ENCODE results near the gene MX1. TPM values are rescaled to one million over a fixed set of nuclear protein-coding genes. Genes with fewer than 3 reads are reported as not detected.
"Not testable (repeated sequence)": the region's sequence is repeated elsewhere in the genome, so short reads cannot be mapped to it uniquely, and the experiment has no call there.

The MX1 gene
- total RNA-seq, 1 experiment from 2014 or later = 1.6 TPM

DNA sequence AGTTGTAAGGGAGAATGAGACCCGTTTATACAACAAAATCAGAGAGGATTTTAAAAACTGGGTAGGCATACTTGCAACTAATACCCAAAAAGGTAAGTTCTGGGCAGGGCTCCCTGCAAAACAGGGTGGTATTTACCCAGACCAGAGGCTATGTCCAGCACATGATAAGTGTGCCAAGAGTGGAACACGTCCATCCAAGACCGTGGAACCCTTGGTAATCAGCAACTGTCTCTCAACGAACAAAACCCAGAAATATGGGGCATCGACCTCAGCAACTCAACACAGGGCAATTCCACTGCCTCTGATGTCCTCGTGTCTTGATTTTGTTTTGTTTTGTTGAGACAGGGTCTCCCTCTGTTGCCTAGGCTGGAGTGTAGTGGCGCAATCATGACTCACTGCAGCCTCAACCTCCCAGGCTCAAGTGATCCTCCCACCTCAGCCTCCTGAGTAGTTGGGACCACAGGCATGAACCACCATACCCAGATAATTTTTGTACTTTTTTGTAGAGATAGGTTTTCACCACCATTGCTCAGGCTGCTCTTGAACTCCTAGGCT is 26.7 kb upstream of the MX1 start:
- no peaks in the 10 kb centered on the region for H3K27me3 ChIP-seq (ENCODE audit: control insufficient read depth, insufficient read depth, low read length)
- no peak for DNase-seq
- no peak overlapping the region for H3K4me3 ChIP-seq (ENCODE audit: insufficient read depth, low read depth, low read length)
- H3K36me3 ChIP-seq (replicated peaks; ENCODE audit: control insufficient read depth, insufficient read depth, low read length) = no peaks in the 10 kb centered on the region; the same call in 1 of the 2 replicates

GRCh38 chr21:41402231-41402630 is 23.8 kb upstream of the MX1 start:
- H3K36me3 ChIP-seq (replicated peaks; ENCODE audit: control insufficient read depth, insufficient read depth, low read length) = no peaks in the 10 kb centered on the region; the same call in 1 of the 2 replicates
- no peaks in the 10 kb centered on the region for H3K27me3 ChIP-seq (ENCODE audit: control insufficient read depth, insufficient read depth, low read length)
- no peak for DNase-seq
- no peak overlapping the region for H3K4me3 ChIP-seq (ENCODE audit: insufficient read depth, low read depth, low read length)

DNA sequence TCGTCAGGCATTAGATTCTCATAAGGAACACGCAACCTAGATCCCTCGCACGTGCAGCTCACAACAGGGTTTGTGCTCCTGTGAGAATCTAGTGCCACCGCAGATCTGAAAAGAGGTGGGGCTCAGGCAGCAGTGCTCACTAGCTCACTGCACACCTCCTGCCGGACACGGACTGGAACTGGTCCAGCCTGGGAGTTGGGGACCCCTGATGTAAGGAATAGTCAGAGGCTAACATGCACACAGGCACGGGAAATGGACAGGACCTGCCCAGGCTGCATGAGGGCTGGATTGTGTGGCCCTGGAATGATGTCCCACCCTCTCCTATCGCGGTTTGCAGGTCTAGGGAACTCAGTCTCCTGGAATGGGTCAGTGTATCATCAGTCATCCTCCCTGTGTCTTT is 23.2 kb upstream of the MX1 start:
- Histone ChIP-seq H3K27me3 (ENCODE audit: control insufficient read depth, insufficient read depth, low read length) (no peaks in the 10 kb centered on the region), H3K4me3 (ENCODE audit: insufficient read depth, low read depth, low read length) (no peak overlapping the region), H3K36me3 (replicated peaks; ENCODE audit: control insufficient read depth, insufficient read depth, low read length) (no peaks in the 10 kb centered on the region; the same call in 1 of the 2 replicates)
- DNase-seq = no peak

DNA sequence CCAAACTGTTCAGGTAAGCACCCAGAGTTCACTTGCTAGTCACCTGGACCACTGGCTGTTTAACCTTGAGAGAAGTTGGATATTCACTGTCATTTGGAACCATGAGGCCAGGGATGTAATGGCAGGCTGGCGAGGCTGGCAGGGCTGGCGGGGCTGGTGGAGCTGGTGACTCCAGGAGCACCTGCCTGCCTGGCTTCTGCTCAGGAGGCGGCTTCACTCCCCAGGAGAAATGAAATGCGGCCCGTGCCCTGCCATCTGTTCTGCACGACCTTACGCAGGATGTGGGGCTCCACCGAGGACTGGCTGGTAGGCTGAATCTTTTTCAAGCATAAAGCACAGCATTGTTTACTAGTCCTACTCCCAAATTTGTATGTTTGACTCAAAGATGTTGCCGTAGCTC is 22.7 kb upstream of the MX1 start:
- no peak for DNase-seq
- H3K36me3 ChIP-seq (replicated peaks; ENCODE audit: control insufficient read depth, insufficient read depth, low read length) = no peaks in the 10 kb centered on the region
- no peak overlapping the region for H3K4me3 ChIP-seq (ENCODE audit: insufficient read depth, low read depth, low read length)
- no peaks in the 10 kb centered on the region for H3K27me3 ChIP-seq (ENCODE audit: control insufficient read depth, insufficient read depth, low read length)

GRCh38 chr21:41403966-41404365 is 22.1 kb upstream of the MX1 start:
- no peaks in the 10 kb centered on the region for H3K27me3 ChIP-seq (ENCODE audit: control insufficient read depth, insufficient read depth, low read length)
- DNase-seq = no peak
- H3K4me3 ChIP-seq (ENCODE audit: insufficient read depth, low read depth, low read length) = no peak overlapping the region
- no peaks in the 10 kb centered on the region for H3K36me3 ChIP-seq (replicated peaks; ENCODE audit: control insufficient read depth, insufficient read depth, low read length)

DNA sequence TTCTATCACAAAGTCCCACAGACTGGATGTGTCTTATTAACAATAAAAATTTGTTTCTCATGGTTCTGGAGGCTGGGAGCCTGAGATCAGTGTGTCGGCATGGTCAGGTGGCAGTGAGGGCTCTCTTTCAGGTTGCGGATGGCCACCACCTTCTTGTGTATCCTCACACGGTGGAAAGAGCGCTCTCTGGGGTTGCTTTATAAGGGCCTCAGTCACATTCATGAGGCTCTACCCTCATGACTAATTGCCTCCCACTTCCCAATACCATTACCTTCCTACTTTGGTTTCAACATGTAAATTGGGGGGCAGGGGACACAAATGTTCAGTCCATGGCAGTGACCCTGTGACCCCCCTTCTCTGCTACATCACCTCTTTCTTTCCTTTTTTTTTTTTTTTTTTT is 20.7 kb upstream of the MX1 start:
- Histone ChIP-seq H3K4me3 (ENCODE audit: insufficient read depth, low read depth, low read length) (no peak overlapping the region), H3K27me3 (ENCODE audit: control insufficient read depth, insufficient read depth, low read length) (no peaks in the 10 kb centered on the region), H3K36me3 (replicated peaks; ENCODE audit: control insufficient read depth, insufficient read depth, low read length) (no peaks in the 10 kb centered on the region)
- DNase-seq = no peak

DNA sequence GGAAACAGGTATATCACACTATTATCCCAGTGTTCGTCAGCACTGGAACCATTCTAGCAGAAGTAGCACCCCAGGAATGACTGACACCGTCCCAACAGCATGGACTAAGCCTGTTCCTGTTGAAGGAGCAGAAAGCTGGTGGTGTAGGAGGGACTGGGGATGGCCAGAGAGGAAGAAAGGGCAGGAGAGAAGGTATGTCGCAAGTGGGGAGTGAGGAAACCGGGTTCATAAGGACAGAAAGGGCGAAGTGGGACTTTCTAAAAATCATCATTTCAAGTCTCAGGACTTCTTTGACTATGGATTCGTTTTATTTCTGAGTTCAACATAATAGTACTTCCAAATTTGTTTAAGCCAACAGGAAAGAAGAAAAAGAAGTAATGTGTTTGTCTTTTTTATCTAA is 19.7 kb upstream of the MX1 start:
- no peak for DNase-seq
- Histone ChIP-seq H3K4me3 (ENCODE audit: insufficient read depth, low read depth, low read length) (no peak overlapping the region), H3K27me3 (ENCODE audit: control insufficient read depth, insufficient read depth, low read length) (no peaks in the 10 kb centered on the region), H3K36me3 (replicated peaks; ENCODE audit: control insufficient read depth, insufficient read depth, low read length) (no peaks in the 10 kb centered on the region)

DNA sequence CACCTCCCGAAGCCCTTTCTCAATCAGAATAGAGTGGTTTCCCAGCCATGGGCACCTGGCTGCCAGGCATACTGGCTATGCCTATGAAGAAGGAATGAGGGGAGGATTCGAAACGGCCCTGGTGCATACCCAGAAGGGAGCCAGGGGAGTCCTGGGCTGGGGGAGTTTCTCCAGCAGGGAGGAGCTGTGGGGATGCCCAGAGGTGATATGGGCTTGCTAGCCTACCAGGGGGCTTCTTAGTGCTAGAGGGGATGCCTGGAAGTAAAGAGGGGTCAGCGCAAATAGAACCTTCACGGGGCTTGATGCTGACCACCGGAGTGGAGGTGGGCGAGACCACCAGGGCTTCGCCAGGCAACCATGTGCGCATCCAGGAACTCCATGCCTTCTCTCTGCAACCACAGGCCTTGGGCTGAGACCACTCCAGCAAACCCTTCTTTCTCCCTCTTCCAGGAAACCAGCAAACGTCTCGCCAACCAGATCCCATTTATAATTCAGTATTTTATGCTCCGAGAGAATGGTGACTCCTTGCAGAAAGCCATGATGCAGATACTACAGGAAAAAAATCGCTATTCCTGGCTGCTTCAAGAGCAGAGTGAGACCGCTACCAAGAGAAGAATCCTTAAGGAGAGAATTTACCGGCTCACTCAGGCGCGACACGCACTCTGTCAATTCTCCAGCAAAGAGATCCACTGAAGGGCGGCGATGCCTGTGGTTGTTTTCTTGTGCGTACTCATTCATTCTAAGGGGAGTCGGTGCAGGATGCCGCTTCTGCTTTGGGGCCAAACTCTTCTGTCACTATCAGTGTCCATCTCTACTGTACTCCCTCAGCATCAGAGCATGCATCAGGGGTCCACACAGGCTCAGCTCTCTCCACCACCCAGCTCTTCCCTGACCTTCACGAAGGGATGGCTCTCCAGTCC is 18.2 kb upstream of the MX1 start:
- Histone ChIP-seq H3K4me3 (ENCODE audit: insufficient read depth, low read depth, low read length) (no peak overlapping the region), H3K36me3 (replicated peaks; ENCODE audit: control insufficient read depth, insufficient read depth, low read length) (no peaks in the 10 kb centered on the region), H3K27me3 (ENCODE audit: control insufficient read depth, insufficient read depth, low read length) (no peaks in the 10 kb centered on the region)
- DNase-seq = no peak

DNA sequence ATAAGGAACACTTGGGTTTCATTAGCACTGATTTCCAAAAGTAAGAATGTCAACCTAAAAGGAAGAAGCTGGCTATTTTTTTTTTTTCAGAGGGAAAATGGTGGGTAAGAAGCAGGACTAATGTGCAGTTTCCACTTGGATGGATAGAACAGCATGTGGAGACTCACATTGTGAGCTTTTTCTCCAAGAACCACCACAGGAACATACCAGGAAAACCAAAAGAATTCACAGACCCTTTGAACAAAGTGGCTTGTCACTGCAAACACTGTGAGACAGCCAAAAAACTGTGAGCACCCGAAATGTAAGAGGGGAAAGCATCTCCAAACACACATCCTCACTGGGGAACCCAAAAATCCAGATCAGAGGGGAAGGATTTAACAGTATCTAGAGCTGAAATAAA is 15.7 kb upstream of the MX1 start:
- no peak for DNase-seq
- Histone ChIP-seq H3K4me3 (ENCODE audit: insufficient read depth, low read depth, low read length) (no peak overlapping the region), H3K27me3 (ENCODE audit: control insufficient read depth, insufficient read depth, low read length) (no peaks in the 10 kb centered on the region), H3K36me3 (replicated peaks; ENCODE audit: control insufficient read depth, insufficient read depth, low read length) (no peaks in the 10 kb centered on the region)

DNA sequence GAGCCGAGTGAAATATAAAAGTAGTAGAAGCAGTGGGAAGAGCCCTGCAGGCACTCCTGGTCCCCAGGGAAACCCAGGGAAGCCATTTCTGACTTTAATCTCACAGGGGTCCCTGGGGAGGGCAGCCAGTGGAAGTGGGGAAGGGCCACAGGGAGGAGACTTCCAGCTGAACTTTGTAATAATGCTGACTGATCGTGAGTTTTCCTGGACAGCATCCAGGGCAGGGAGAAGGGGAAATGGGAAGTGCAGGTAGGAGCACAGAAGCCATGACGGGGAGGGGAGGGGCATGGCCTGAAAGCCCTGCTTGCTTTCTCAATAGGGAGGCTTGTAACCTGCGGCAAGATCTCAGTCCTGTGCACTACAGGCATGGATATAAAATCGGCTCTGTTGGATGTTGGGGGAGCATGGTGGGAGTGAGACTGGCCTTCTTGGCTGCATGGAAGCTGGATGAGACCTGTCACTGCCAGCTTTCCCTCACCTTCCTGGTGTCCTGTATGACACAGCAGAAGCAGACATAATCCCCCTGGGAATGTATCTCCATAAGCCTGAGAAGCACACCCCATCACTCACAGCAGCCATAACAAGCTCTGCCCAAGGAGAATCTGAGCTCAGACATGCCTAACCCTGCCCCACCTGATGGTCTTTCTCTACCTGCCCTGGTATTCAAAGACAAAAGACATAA is 15.1 kb upstream of the MX1 start:
- H3K36me3 ChIP-seq (replicated peaks; ENCODE audit: control insufficient read depth, insufficient read depth, low read length) = no peaks in the 10 kb centered on the region
- no peaks in the 10 kb centered on the region for H3K27me3 ChIP-seq (ENCODE audit: control insufficient read depth, insufficient read depth, low read length)
- no peak for DNase-seq
- no peak overlapping the region for H3K4me3 ChIP-seq (ENCODE audit: insufficient read depth, low read depth, low read length)

- Histone ChIP-seq H3K27me3 (ENCODE audit: control insufficient read depth, insufficient read depth, low read length) (no peaks in the 10 kb centered on the region), H3K36me3 (replicated peaks; ENCODE audit: control insufficient read depth, insufficient read depth, low read length) (no peaks in the 10 kb centered on the region), H3K4me3 (ENCODE audit: insufficient read depth, low read depth, low read length) (no peak overlapping the region)
- DNase-seq = no peak
Observed at GRCh38 chr21:41411449-41412089, 14.5 kb upstream of the MX1 start.

DNA sequence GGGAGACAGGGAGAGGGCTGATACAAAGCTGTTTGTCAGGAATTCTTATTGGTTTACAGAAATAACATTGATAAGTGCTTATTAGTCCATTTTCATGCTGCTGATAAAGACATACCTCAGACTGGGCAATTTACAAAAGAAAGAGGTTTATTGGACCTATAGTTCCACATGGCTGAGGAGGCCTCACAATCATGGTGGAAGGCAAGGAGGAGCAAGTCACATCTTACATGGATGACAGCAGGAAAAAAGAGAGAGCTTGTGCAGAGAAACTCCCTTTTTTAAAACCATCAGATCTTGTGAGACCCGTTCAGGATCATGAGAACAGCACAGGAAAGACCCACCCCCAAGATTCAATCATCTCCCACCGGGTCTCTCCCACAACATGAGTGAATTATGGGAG is 8.5 kb upstream of the MX1 start:
- H3K36me3 ChIP-seq (replicated peaks; ENCODE audit: control insufficient read depth, insufficient read depth, low read length); H3K27me3 ChIP-seq (ENCODE audit: control insufficient read depth, insufficient read depth, low read length); H3K4me3 ChIP-seq (ENCODE audit: insufficient read depth, low read depth, low read length); DNase-seq: not testable (repeated sequence)

- Histone ChIP-seq H3K36me3 (replicated peaks; ENCODE audit: control insufficient read depth, insufficient read depth, low read length) (no peaks in the 10 kb centered on the region), H3K4me3 (ENCODE audit: insufficient read depth, low read depth, low read length) (no peak overlapping the region), H3K27me3 (ENCODE audit: control insufficient read depth, insufficient read depth, low read length) (peaks cover 1% of the 10 kb centered on the region; the same call in 1 of the 2 replicates)
- DNase-seq = no peak
Observed at GRCh38 chr21:41418393-41418792, 7.6 kb upstream of the MX1 start.

DNA sequence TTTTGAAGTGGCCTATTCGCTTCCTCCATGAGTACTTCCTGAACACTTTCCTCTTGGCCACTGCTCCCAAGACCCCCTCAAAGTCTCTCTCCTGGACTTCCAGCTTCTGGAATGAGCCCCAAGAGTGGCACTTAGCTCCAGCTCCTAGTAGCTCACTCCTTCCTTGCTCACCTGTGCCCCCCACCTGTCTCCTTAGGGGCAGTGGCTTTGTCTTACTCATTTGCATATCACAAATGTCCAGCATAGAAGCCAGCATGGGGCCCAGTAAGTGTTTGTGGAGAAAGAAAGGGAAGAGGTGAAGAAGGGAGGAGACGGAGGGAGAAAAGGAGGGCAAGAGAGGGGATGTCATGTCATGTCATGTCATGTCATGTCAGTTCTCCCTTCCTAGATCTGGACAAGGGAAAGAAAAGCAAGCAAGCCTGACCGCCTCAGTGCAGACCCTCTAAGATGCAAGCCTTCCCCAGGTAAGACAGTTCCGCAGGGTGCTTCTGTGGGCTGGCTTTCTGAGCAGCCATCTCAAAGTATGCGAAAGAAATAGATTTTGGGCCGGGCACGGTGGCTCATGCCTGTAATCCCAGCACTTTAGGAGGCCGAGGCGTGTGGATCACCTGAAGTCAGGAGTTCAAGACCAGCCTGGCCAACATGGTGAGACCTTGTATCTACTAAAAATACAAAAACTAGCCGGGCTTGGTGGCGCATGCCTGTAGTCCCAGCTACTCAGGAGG is 6.9 kb upstream of the MX1 start:
- Histone ChIP-seq H3K27me3 (ENCODE audit: control insufficient read depth, insufficient read depth, low read length) (peaks cover 1% of the 10 kb centered on the region; the same call in 1 of the 2 replicates), H3K4me3 (ENCODE audit: insufficient read depth, low read depth, low read length) (no peak overlapping the region), H3K36me3 (replicated peaks; ENCODE audit: control insufficient read depth, insufficient read depth, low read length) (no peaks in the 10 kb centered on the region)
- no peak for DNase-seq
